Mesenchymal stem cell (in vitro differentiated cells and primary cell): ENCODE data around the gene POLR2H.

Source experiments
- DNase-seq: peaks from one replicate; pipeline ENCODE4 v3.0.0-alpha.2; 2013
- H2AFZ ChIP-seq: one replicate; pipeline ENCODE4 v1.6.1; 2013; ENCODE audit warnings: low read depth, mild to moderate bottlenecking, control low read depth, inconsistent platforms, low read length, moderate library complexity
- H2AK5ac ChIP-seq: 2 replicates; pipeline ENCODE4 v1.6.1; 2013; ENCODE audit warnings: low read length, moderate library complexity, mild to moderate bottlenecking, inconsistent platforms; ENCODE audit not compliant: severe bottlenecking
- H2BK120ac ChIP-seq: one replicate; pipeline ENCODE4 v1.6.1; 2013; ENCODE audit warnings: low read depth, mild to moderate bottlenecking, inconsistent platforms, low read length, moderate library complexity
- H2BK12ac ChIP-seq, 2 experiments: one replicate each; pipeline ENCODE4 v1.6.1; 2013; ENCODE audit warnings: inconsistent platforms in 2 of 2, low read length in 2 of 2, mild to moderate bottlenecking in 2 of 2, moderate library complexity in 2 of 2, control low read depth in 1 of 2
- H2BK15ac ChIP-seq: one replicate; pipeline ENCODE4 v1.6.1; 2013; ENCODE audit warnings: mild to moderate bottlenecking, low read depth, inconsistent platforms; ENCODE audit not compliant: poor library complexity, severe bottlenecking
- H2BK5ac ChIP-seq: 2 replicates; pipeline ENCODE4 v1.6.1; 2013; ENCODE audit warnings: low read depth, mild to moderate bottlenecking, low read length, control low read depth, inconsistent platforms; ENCODE audit not compliant: poor library complexity, severe bottlenecking
- H3K14ac ChIP-seq, 2 experiments: one replicate each; pipeline ENCODE4 v1.6.1; 2013; ENCODE audit warnings: inconsistent platforms in 2 of 2, low read length in 2 of 2, control low read depth in 1 of 2, mild to moderate bottlenecking in 1 of 2, moderate library complexity in 1 of 2
- H3K18ac ChIP-seq, 2 experiments: one replicate each; pipeline ENCODE4 v1.6.1; 2013; ENCODE audit warnings: inconsistent platforms in 2 of 2, low read length in 2 of 2, control low read depth in 1 of 2, low read depth in 1 of 2, mild to moderate bottlenecking in 1 of 2
- H3K23ac ChIP-seq, 2 experiments: one replicate each; pipeline ENCODE4 v1.6.1; 2013; ENCODE audit warnings: inconsistent platforms in 2 of 2, low read length in 2 of 2, mild to moderate bottlenecking in 2 of 2, moderate library complexity in 2 of 2, control low read depth in 1 of 2
- H3K27ac ChIP-seq: 2 replicates; pipeline ENCODE4 v1.5.1; 2013; ENCODE audit warnings: mild to moderate bottlenecking, moderate library complexity, low read length, control low read depth, inconsistent platforms; ENCODE audit not compliant: poor library complexity, severe bottlenecking
- H3K27me3 ChIP-seq, 2 experiments: 2 replicates each; pipeline versions ENCODE4 v1.6.1 to v1.7.0; 2013; ENCODE audit warnings: low read length in 2 of 2, mild to moderate bottlenecking in 2 of 2, moderate library complexity in 2 of 2, control low read depth in 1 of 2, inconsistent platforms in 1 of 2; ENCODE audit not compliant: control insufficient read depth in 1 of 2, insufficient read depth in 1 of 2
- H3K36me3 ChIP-seq, 2 experiments: 2 replicates each; pipeline versions ENCODE4 v1.6.1 to v1.7.0; 2013; ENCODE audit warnings: low read length in 2 of 2, control low read depth in 1 of 2, inconsistent platforms in 1 of 2, low read depth in 1 of 2, mild to moderate bottlenecking in 1 of 2; ENCODE audit not compliant: insufficient read depth in 2 of 2, control insufficient read depth in 1 of 2
- H3K4ac ChIP-seq, 2 experiments: one replicate each; pipeline ENCODE4 v1.6.1; 2013; ENCODE audit warnings: inconsistent platforms in 2 of 2, low read length in 2 of 2, mild to moderate bottlenecking in 2 of 2, moderate library complexity in 2 of 2, control low read depth in 1 of 2, low read depth in 1 of 2
- H3K4me1 ChIP-seq: 2 replicates; pipeline ENCODE4 v1.6.1; 2013; ENCODE audit warnings: low read depth, low read length, control low read depth; ENCODE audit not compliant: control insufficient read depth, insufficient read depth
- H3K4me2 ChIP-seq: 2 replicates; pipeline ENCODE4 v1.6.1; 2013; ENCODE audit warnings: low read length, mild to moderate bottlenecking, inconsistent platforms; ENCODE audit not compliant: poor library complexity, severe bottlenecking
- H3K4me3 ChIP-seq, 2 experiments: 2 replicates each; pipeline versions ENCODE4 v1.5.1 to v1.7.0; 2013; ENCODE audit warnings: low read length in 2 of 2, mild to moderate bottlenecking in 2 of 2, control low read depth in 1 of 2, low read depth in 1 of 2; ENCODE audit not compliant: insufficient read depth in 1 of 2
- H3K79me1 ChIP-seq: replicated peaks from 2 replicates; pipeline ENCODE4 v1.6.1; 2013; ENCODE audit warnings: mild to moderate bottlenecking, control low read depth, low read length, inconsistent platforms; ENCODE audit not compliant: poor library complexity, severe bottlenecking
- H3K9ac ChIP-seq: 2 replicates; pipeline ENCODE4 v1.7.0; 2013; ENCODE audit warnings: mild to moderate bottlenecking, low read length, moderate library complexity
- H3K9me3 ChIP-seq: 2 replicates; pipeline ENCODE4 v1.7.0; 2013; ENCODE audit warnings: mild to moderate bottlenecking, low read length; ENCODE audit not compliant: control insufficient read depth
- H4K8ac ChIP-seq: one replicate; pipeline ENCODE4 v1.6.1; 2013; ENCODE audit warnings: inconsistent platforms, mild to moderate bottlenecking, low read length, moderate library complexity
- H4K91ac ChIP-seq: one replicate; pipeline ENCODE4 v1.6.1; 2013; ENCODE audit warnings: mild to moderate bottlenecking, low read length, inconsistent platforms
- WGBS: methylation state at CpG from one replicate; pipeline ENCODE4 v1.1.7; 2013; ENCODE audit warnings: mixed read lengths; 5-methylcytosine and 5-hydroxymethylcytosine counted together

POLR2H gene

DNA sequence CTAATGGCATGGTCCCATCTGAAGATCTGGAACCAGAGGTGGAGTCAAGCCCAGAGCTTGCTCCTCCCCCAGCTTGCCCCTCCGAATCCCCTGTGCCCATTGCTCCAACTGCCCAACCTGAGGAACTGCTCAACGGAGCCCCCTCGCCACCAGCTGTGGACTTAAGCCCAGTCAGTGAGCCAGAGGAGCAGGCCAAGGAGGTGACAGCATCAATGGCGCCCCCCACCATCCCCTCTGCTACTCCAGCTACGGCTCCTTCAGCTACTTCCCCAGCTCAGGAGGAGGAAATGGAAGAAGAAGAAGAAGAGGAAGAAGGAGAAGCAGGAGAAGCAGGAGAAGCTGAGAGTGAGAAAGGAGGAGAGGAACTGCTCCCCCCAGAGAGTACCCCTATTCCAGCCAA is 39.8 kb upstream of the POLR2H start:
- peaks cover 26% of the 10 kb centered on the region for H3K4me1 ChIP-seq
- WGBS: 89% methylated on average over 1 of the region's 5 CpGs

DNA sequence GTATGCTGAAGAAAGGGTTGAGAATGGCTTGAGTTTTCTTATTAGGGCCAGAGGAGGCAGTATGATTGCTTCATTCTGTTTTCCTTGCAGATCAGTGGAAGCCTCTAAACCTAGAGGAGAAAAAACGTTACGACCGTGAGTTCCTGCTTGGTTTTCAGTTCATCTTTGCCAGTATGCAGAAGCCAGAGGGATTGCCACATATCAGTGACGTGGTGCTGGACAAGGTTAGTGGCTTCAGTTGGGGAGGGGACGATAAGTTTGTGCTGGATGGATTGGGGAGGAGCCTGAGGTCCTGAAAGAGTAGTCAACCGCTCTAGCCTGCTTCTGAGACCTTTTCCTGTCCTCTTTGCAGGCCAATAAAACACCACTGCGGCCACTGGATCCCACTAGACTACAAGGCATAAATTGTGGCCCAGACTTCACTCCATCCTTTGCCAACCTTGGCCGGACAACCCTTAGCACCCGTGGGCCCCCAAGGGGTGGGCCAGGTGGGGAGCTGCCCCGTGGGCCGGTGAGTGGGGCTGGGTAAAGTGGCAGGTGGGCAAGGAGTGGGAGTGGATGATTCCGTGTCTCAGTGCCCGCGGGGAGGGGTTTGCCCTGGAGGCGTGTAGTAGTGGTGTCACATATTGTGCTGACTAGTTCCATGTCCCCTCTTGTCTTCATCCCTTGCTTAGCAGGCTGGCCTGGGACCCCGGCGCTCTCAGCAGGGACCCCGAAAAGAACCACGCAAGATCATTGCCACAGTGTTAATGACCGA is 38.6 kb upstream of the POLR2H start:
- no peak overlapping the region for H4K8ac ChIP-seq
- no peak overlapping the region for H2BK15ac ChIP-seq
- no peak overlapping the region for H2AK5ac ChIP-seq
- no peak overlapping the region for H3K4ac ChIP-seq
- H3K4me2 ChIP-seq: no peak overlapping the region
- peaks cover 43% of the 10 kb centered on the region for H3K79me1 ChIP-seq
- H3K27ac ChIP-seq: no peak overlapping the region
- no peak overlapping the region for H3K23ac ChIP-seq
- H4K91ac ChIP-seq: no peak overlapping the region
- no peak overlapping the region for H2BK5ac ChIP-seq
- H3K4me1 ChIP-seq: peaks cover 16% of the 10 kb centered on the region
- H3K18ac ChIP-seq: no peak overlapping the region
- no peak overlapping the region for H2BK12ac ChIP-seq
- no peak for DNase-seq
- H2BK120ac ChIP-seq: no peak overlapping the region
- peaks cover 85 to 88% of the 10 kb centered on the region in 2 experiments for H3K36me3 ChIP-seq
- no peaks in the 10 kb centered on the region for H3K9me3 ChIP-seq
- no peaks in the 10 kb centered on the region for H3K27me3 ChIP-seq
- 92% methylated on average over 15 of the region's 20 CpGs for WGBS
- H3K9ac ChIP-seq: peak overlapping the region; percentile 64
- no peak overlapping the region for H2AFZ ChIP-seq
- H3K14ac ChIP-seq: no peak overlapping the region
- H3K4me3 ChIP-seq: peak overlapping the region in 1 of 2 experiments; percentile 59

More for the DNA sequence above, 39.8 kb upstream of the POLR2H start:
- Histone ChIP-seq H2BK120ac (no peak overlapping the region), H3K9ac (peak overlapping the region; percentile 64), H3K4me3 (peak overlapping the region in 1 of 2 experiments; percentile 59), H3K14ac (no peak overlapping the region), H3K23ac (no peak overlapping the region), H2AFZ (no peak overlapping the region), H2AK5ac (no peak overlapping the region), H3K36me3 (peaks cover 85 to 86% of the 10 kb centered on the region in 2 experiments), H4K8ac (no peak overlapping the region), H3K79me1 (peaks cover 38% of the 10 kb centered on the region), H3K27me3 (no peaks in the 10 kb centered on the region), H3K9me3 (no peaks in the 10 kb centered on the region), H2BK15ac (peak overlapping the region; percentile 3), H3K18ac (no peak overlapping the region), H3K4me2 (no peak overlapping the region), H4K91ac (no peak overlapping the region), H2BK5ac (no peak overlapping the region), H3K4ac (no peak overlapping the region), H3K27ac (no peak overlapping the region), H2BK12ac (no peak overlapping the region)
- DNase-seq: no peak

DNA sequence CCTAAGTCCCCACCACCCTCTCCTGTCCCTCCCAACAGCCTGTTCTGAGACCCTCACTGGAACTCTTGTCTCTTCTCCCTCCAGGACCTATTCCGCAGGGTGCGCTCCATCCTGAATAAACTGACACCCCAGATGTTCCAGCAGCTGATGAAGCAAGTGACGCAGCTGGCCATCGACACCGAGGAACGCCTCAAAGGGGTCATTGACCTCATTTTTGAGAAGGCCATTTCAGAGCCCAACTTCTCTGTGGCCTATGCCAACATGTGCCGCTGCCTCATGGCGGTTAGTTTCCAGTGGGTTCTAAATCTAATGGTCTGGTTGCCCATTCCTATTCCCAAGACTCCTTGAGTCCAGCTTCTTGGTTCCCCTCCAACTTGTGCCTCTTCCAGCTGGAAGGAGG is 37.8 kb upstream of the POLR2H start:
- no peak overlapping the region for H2BK15ac ChIP-seq
- H3K79me1 ChIP-seq: peaks cover 46% of the 10 kb centered on the region
- no peak overlapping the region for H2AK5ac ChIP-seq
- no peaks in the 10 kb centered on the region for H3K9me3 ChIP-seq
- no peak overlapping the region for H2AFZ ChIP-seq
- H4K91ac ChIP-seq: no peak overlapping the region
- no peak overlapping the region for H3K4me3 ChIP-seq
- no peak overlapping the region for H4K8ac ChIP-seq
- no peak overlapping the region for H3K4ac ChIP-seq
- no peak for DNase-seq
- H2BK12ac ChIP-seq: no peak overlapping the region
- 98% methylated on average over 8 of the region's 8 CpGs for WGBS
- no peak overlapping the region for H2BK120ac ChIP-seq
- no peak overlapping the region for H2BK5ac ChIP-seq
- no peak overlapping the region for H3K23ac ChIP-seq
- H3K36me3 ChIP-seq: peaks cover 89 to 93% of the 10 kb centered on the region in 2 experiments
- H3K9ac ChIP-seq: peak overlapping the region; percentile 19
- H3K27ac ChIP-seq: no peak overlapping the region
- no peak overlapping the region for H3K18ac ChIP-seq
- H3K4me1 ChIP-seq: peaks cover 15% of the 10 kb centered on the region
- no peak overlapping the region for H3K14ac ChIP-seq
- no peak overlapping the region for H3K4me2 ChIP-seq
- no peaks in the 10 kb centered on the region for H3K27me3 ChIP-seq

DNA sequence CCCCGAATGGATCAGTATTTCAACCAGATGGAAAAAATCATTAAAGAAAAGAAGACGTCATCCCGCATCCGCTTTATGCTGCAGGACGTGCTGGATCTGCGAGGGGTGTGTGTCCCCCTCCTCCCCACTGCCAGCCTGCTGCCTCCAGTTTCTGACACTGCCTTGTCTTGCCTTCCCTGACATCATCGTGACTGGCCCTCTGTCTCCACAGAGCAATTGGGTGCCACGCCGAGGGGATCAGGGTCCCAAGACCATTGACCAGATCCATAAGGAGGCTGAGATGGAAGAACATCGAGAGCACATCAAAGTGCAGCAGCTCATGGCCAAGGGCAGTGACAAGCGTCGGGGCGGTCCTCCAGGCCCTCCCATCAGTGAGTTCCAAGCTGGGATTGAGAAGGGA is 36.2 kb upstream of the POLR2H start:
- 97% methylated on average over 13 of the region's 13 CpGs for WGBS
- no peak overlapping the region for H3K23ac ChIP-seq
- no peak overlapping the region for H3K4ac ChIP-seq

More for the DNA sequence above, 36.2 kb upstream of the POLR2H start:
- H4K91ac ChIP-seq: no peak overlapping the region
- H3K14ac ChIP-seq: no peak overlapping the region
- no peaks in the 10 kb centered on the region for H3K9me3 ChIP-seq
- H3K36me3 ChIP-seq: peaks cover 89 to 99% of the 10 kb centered on the region in 2 experiments
- peaks cover 3% of the 10 kb centered on the region for H3K4me1 ChIP-seq
- no peak overlapping the region for H3K27ac ChIP-seq
- H3K4me3 ChIP-seq: no peak overlapping the region
- H4K8ac ChIP-seq: no peak overlapping the region
- H2BK12ac ChIP-seq: no peak overlapping the region
- H3K18ac ChIP-seq: no peak overlapping the region
- no peaks in the 10 kb centered on the region for H3K27me3 ChIP-seq
- DNase-seq: no peak
- H2BK15ac ChIP-seq: no peak overlapping the region
- H3K9ac ChIP-seq: no peak overlapping the region
- no peak overlapping the region for H2BK5ac ChIP-seq
- H2AK5ac ChIP-seq: no peak overlapping the region
- H3K4me2 ChIP-seq: no peak overlapping the region
- H2BK120ac ChIP-seq: no peak overlapping the region
- H3K79me1 ChIP-seq: peaks cover 47% of the 10 kb centered on the region
- no peak overlapping the region for H2AFZ ChIP-seq
